ENCODE data around the gene IL4I1. TPM values are rescaled to one million over a fixed set of nuclear protein-coding genes. Genes with fewer than 3 reads are reported as not detected.

Gene IL4I1
- polyA plus RNA-seq, 1 donor (not counting 4 experiments of a cell fraction or from before 2014, with no cell fraction given) = 0.13 TPM

DNA sequence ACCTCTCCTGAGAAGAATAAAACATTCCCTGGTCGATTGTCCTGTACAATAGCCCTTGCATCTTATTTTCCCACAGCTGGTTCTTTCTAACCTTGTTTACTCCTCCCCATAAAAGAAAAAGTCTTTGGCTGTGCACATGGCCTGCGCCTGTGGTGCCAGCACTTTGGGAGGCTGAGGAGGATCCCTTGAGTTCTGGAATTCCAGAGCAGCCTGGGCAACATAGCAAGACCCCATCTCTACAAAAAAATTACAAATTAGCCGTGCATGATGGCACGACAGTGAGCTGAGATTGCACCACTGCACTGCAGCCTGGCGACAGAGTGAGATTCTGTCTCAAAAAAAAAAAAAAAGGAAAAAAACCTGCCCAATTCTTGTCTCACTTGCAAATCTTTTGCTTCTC lies 39.9 kb upstream of the IL4I1 start:
- Histone ChIP-seq H3K27ac (ENCODE audit: control insufficient read depth, insufficient read depth, low read length) (no peak overlapping the region), H3K9me3 (ENCODE audit: control insufficient read depth, low read depth, low read length) (no peaks in the 10 kb centered on the region), H3K4me2 (ENCODE audit: control insufficient read depth, extremely low read depth, insufficient read depth, low read depth, low read length) (no peak overlapping the region), H3K4me1 (ENCODE audit: control insufficient read depth, extremely low read depth, insufficient read depth, low read length) (peaks cover 8% of the 10 kb centered on the region), H3K36me3 (ENCODE audit: control insufficient read depth in 2 of 2, extremely low read depth in 1 of 2, insufficient read depth in 2 of 2, low read length in 2 of 2) (peaks cover 0 to 5% of the 10 kb centered on the region in 2 experiments), H3K9ac (ENCODE audit: control insufficient read depth, extremely low read depth, insufficient read depth, low read length) (no peak overlapping the region), H4K20me1 (ENCODE audit: control insufficient read depth, extremely low read depth, insufficient read depth, low read length) (no peaks in the 10 kb centered on the region), H3K79me2 (ENCODE audit: control insufficient read depth, insufficient read depth, low read length) (no peaks in the 10 kb centered on the region), H2AFZ (ENCODE audit: control insufficient read depth, low read length) (no peak overlapping the region), H3K9me1 (ENCODE audit: control insufficient read depth, extremely low read depth, insufficient read depth, low read length) (no peaks in the 10 kb centered on the region), H3K4me3 (ENCODE audit: control insufficient read depth in 2 of 3, extremely low read depth in 1 of 3, insufficient read depth in 2 of 3, low read depth in 1 of 3, low read length in 3 of 3) (no peak overlapping the region), H3K27me3 (ENCODE audit: control insufficient read depth, extremely low read depth, insufficient read depth, low read length) (no peaks in the 10 kb centered on the region)
- FAIRE-seq = no peak
- dilution Hi-C loops (cut with MboI; ENCODE audit: extremely low pct_ligation_motif_present, low sequenced_read_pairs) = no loop called here
- no peak for DNase-seq (ENCODE audit: low read depth, low spot score)
- TF ChIP-seq EZH2 (IDR thresholded peaks at IDR 0.05; ENCODE audit: low read length) = no peak
- TF ChIP-seq, protein P1, sequence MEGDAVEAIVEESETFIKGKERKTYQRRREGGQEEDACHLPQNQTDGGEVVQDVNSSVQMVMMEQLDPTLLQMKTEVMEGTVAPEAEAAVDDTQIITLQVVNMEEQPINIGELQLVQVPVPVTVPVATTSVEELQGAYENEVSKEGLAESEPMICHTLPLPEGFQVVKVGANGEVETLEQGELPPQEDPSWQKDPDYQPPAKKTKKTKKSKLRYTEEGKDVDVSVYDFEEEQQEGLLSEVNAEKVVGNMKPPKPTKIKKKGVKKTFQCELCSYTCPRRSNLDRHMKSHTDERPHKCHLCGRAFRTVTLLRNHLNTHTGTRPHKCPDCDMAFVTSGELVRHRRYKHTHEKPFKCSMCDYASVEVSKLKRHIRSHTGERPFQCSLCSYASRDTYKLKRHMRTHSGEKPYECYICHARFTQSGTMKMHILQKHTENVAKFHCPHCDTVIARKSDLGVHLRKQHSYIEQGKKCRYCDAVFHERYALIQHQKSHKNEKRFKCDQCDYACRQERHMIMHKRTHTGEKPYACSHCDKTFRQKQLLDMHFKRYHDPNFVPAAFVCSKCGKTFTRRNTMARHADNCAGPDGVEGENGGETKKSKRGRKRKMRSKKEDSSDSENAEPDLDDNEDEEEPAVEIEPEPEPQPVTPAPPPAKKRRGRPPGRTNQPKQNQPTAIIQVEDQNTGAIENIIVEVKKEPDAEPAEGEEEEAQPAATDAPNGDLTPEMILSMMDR (optimal IDR thresholded peaks at IDR 0.05 in 1 of 3, IDR thresholded peaks at IDR 0.05 in 1 of 3, conservative IDR thresholded peaks at IDR 0.05 in 1 of 3; ENCODE audit: extremely low read depth in 1 of 3, insufficient read depth in 2 of 3, low read length in 3 of 3) = no peak

GRCh38 chr19:49933643-49934042 lies 37.0 kb upstream of the IL4I1 start:
- no peak overlapping the region for H3K4me3 ChIP-seq (ENCODE audit: control insufficient read depth in 2 of 3, extremely low read depth in 1 of 3, insufficient read depth in 2 of 3, low read depth in 1 of 3, low read length in 3 of 3)
- no peak for FAIRE-seq
- TF ChIP-seq, protein P1 (optimal IDR thresholded peaks at IDR 0.05 in 1 of 3, IDR thresholded peaks at IDR 0.05 in 1 of 3, conservative IDR thresholded peaks at IDR 0.05 in 1 of 3; ENCODE audit: extremely low read depth in 1 of 3, insufficient read depth in 2 of 3, low read length in 3 of 3) = no peak
- TF ChIP-seq EZH2 (IDR thresholded peaks at IDR 0.05; ENCODE audit: low read length) = no peak

More at GRCh38 chr19:49933643-49934042, 37.0 kb upstream of the IL4I1 start:
- peaks cover 6% of the 10 kb centered on the region for H3K79me2 ChIP-seq (ENCODE audit: control insufficient read depth, insufficient read depth, low read length)
- H3K27me3 ChIP-seq (ENCODE audit: control insufficient read depth, extremely low read depth, insufficient read depth, low read length) = no peaks in the 10 kb centered on the region
- H3K4me2 ChIP-seq (ENCODE audit: control insufficient read depth, extremely low read depth, insufficient read depth, low read depth, low read length) = no peak overlapping the region
- H2AFZ ChIP-seq (ENCODE audit: control insufficient read depth, low read length) = no peak overlapping the region
- no peaks in the 10 kb centered on the region for H3K9me3 ChIP-seq (ENCODE audit: control insufficient read depth, low read depth, low read length)
- no peak for DNase-seq (ENCODE audit: low read depth, low spot score)
- no peak overlapping the region for H3K27ac ChIP-seq (ENCODE audit: control insufficient read depth, insufficient read depth, low read length)
- H3K9ac ChIP-seq (ENCODE audit: control insufficient read depth, extremely low read depth, insufficient read depth, low read length) = no peak overlapping the region
- H3K4me1 ChIP-seq (ENCODE audit: control insufficient read depth, extremely low read depth, insufficient read depth, low read length) = peaks cover 9% of the 10 kb centered on the region
- H3K36me3 ChIP-seq (ENCODE audit: control insufficient read depth in 2 of 2, extremely low read depth in 1 of 2, insufficient read depth in 2 of 2, low read length in 2 of 2) = peaks cover 0 to 5% of the 10 kb centered on the region in 2 experiments
- H4K20me1 ChIP-seq (ENCODE audit: control insufficient read depth, extremely low read depth, insufficient read depth, low read length) = no peaks in the 10 kb centered on the region
- H3K9me1 ChIP-seq (ENCODE audit: control insufficient read depth, extremely low read depth, insufficient read depth, low read length) = no peaks in the 10 kb centered on the region
- dilution Hi-C loops (cut with MboI; ENCODE audit: extremely low pct_ligation_motif_present, low sequenced_read_pairs) = no loop called here

All from keratinocyte (primary cell).